ENCODE data around the gene DRD4. TPM values are rescaled to one million over a fixed set of nuclear protein-coding genes. Genes with fewer than 3 reads are reported as not detected.

The DRD4 gene
- total RNA-seq, 4 donors from 2014 or later, result not detected

DNA sequence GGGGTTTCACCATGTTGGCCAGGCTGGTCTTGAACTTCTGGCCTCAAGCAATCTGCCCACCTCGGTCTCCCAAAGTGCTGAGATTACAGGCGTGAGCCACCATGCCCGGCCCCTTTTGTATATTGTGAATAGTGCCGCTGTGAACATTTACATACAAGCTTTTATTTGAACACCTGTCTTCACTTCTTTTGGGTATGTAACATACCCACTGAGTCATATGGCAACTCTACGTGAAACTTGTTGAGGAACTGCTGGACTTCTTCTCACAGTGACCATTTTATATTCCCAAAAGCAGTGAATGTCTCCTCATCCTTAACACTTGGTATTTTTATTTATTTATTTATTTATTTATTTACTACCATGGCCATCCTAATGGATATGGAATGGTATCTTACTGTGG is 6.2 kb upstream of the DRD4 start:
- no peak overlapping the region for H3K4me3 ChIP-seq
- peaks cover 18 to 42% of the 10 kb centered on the region in 2 donors for H3K4me1 ChIP-seq
- H3K27me3 ChIP-seq, result peaks cover 0 to 3% (median 0%) of the 10 kb centered on the region in 3 donors
- no peak for ATAC-seq
- peak overlapping the region; percentile 81 to 93 (median 86) for H3K27ac ChIP-seq
- intact Hi-C loops (cut with DNase I; ENCODE audit: low total_unique reads), result loop anchor here (5.0 kb wide), 1 partner anchor 66 kb away; the partner anchor contains the start of genes DEAF1 and TMEM80
- TF ChIP-seq, protein P1, sequence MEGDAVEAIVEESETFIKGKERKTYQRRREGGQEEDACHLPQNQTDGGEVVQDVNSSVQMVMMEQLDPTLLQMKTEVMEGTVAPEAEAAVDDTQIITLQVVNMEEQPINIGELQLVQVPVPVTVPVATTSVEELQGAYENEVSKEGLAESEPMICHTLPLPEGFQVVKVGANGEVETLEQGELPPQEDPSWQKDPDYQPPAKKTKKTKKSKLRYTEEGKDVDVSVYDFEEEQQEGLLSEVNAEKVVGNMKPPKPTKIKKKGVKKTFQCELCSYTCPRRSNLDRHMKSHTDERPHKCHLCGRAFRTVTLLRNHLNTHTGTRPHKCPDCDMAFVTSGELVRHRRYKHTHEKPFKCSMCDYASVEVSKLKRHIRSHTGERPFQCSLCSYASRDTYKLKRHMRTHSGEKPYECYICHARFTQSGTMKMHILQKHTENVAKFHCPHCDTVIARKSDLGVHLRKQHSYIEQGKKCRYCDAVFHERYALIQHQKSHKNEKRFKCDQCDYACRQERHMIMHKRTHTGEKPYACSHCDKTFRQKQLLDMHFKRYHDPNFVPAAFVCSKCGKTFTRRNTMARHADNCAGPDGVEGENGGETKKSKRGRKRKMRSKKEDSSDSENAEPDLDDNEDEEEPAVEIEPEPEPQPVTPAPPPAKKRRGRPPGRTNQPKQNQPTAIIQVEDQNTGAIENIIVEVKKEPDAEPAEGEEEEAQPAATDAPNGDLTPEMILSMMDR (IDR thresholded peaks at IDR 0.05 in 4 of 5, conservative IDR thresholded peaks at IDR 0.05 in 1 of 5), result no peak
- no peak for TF ChIP-seq POLR2A (IDR thresholded peaks at IDR 0.05)
- in situ Hi-C loops (cut with MboI; ENCODE audit: low sequenced_read_pairs in 4 of 4), result no loop called here
- H3K9me3 ChIP-seq, result no peaks in the 10 kb centered on the region
- DNase-seq, result no peak
- no peaks in the 10 kb centered on the region for H3K36me3 ChIP-seq

DNA sequence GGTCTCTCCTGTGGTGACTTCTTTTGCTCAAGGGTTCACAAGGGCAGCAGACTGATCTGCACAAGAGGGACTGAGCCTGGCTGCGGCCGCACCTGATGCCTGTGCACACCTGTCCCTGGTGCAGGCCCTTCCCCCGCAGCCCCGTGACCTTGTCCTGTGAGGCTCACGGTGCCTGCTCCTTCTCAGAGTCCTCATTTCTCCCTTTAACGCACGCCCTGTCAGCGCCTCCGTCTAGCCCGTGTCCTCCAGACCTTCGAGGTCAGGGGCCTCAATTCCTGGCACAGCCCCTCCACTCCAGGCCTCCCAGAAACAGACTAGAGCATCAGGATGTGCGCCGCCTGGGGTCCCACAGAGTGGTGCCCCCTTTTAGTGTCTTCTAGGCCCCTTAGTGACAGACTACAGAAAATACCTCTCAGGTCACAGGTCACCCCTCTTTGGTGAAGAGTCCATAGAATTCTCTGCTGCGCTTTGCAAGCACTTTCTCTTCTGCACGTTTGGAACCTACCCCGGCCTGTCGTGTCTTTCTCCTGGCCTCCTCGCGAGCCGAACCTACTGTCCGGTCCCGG is 1.0 kb upstream of the DRD4 start:
- peaks cover 21 to 27% (median 25%) of the 10 kb centered on the region in 3 donors for H3K27me3 ChIP-seq
- in situ Hi-C loops (cut with MboI; ENCODE audit: low sequenced_read_pairs in 4 of 4), result no loop called here
- TF ChIP-seq, protein P1 (IDR thresholded peaks at IDR 0.05 in 4 of 5, conservative IDR thresholded peaks at IDR 0.05 in 1 of 5), result no peak
- no peak for TF ChIP-seq POLR2A (IDR thresholded peaks at IDR 0.05)
- DNase-seq (no peak), ATAC-seq (no peak)
- no peak overlapping the region for H3K4me3 ChIP-seq
- no peak overlapping the region for H3K27ac ChIP-seq
- H3K36me3 ChIP-seq, result no peaks in the 10 kb centered on the region
- intact Hi-C loops (cut with DNase I; ENCODE audit: low total_unique reads), result no loop called here
- no peaks in the 10 kb centered on the region for H3K9me3 ChIP-seq
- H3K4me1 ChIP-seq, result peaks cover 6 to 12% of the 10 kb centered on the region in 2 donors

DNA sequence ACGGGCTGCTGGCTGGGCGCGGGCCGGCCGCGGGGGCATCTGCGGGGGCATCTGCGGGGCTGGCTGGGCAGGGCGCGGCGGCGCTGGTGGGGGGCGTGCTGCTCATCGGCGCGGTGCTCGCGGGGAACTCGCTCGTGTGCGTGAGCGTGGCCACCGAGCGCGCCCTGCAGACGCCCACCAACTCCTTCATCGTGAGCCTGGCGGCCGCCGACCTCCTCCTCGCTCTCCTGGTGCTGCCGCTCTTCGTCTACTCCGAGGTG is 194 bp downstream of the DRD4 start:
- intact Hi-C loops (cut with DNase I; ENCODE audit: low total_unique reads), result no loop called here

DNA sequence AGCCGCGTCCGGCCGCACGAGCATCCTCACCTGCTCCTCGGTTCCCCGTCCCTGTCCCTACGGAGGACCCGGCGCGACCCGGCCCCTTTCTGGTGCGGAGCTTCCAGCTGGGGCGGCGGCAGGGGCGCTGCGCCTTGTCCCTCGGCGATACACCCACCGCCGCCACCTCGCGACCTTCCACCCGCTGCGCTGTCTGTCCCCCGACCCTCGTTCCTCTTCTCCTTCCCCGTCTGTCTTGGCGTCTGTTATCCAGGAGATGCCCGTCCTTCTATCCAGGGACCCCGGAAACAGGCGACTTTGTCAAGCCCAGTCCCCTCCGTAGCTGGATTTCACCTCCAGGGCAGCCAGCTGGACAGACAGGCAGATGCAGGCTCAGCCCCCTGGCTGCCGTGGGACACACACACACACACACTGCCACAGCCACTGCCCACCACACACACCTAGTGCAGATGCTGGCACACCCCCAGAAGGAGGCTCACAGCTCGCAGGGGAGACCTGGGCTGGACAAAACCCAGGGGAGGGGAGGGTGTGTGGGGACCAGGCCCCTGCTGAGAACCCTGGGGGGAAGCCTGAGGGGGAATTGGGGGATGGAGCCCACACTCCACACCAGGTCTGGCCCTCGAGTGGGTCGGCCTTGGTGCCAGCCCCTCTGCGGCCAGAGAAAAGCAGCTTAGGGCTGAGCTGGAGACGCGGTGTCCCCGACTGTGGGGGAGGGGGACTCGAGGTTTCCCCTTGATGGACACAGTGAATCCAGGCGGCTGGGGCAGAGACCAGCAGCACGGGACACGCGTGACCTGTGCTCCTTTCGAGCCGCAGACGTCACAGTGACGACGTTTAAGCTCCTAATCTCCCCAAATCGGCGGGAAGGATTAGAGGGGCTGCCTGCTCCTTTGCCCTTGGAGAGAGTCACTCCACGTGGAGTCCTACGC is 788 bp downstream of the DRD4 start:
- H3K4me3 ChIP-seq, result no peak overlapping the region
- no peak for DNase-seq
- TF ChIP-seq, protein P1 (IDR thresholded peaks at IDR 0.05 in 4 of 5, conservative IDR thresholded peaks at IDR 0.05 in 1 of 5), result no peak
- no peak for TF ChIP-seq POLR2A (IDR thresholded peaks at IDR 0.05)
- H3K27me3 ChIP-seq, result peaks cover 21 to 27% (median 25%) of the 10 kb centered on the region in 3 donors
- peaks cover 6 to 7% of the 10 kb centered on the region in 2 donors for H3K4me1 ChIP-seq
- no peaks in the 10 kb centered on the region for H3K9me3 ChIP-seq
- ATAC-seq, result no peak
- in situ Hi-C loops (cut with MboI; ENCODE audit: low sequenced_read_pairs in 4 of 4), result no loop called here
- H3K27ac ChIP-seq, result no peak overlapping the region
- intact Hi-C loops (cut with DNase I; ENCODE audit: low total_unique reads), result no loop called here
- no peaks in the 10 kb centered on the region for H3K36me3 ChIP-seq

More for the DNA sequence above, 194 bp downstream of the DRD4 start:
- no peak overlapping the region for H3K4me3 ChIP-seq
- H3K36me3 ChIP-seq, result no peaks in the 10 kb centered on the region
- peaks cover 6 to 12% of the 10 kb centered on the region in 2 donors for H3K4me1 ChIP-seq
- H3K9me3 ChIP-seq, result no peaks in the 10 kb centered on the region
- TF ChIP-seq POLR2A (IDR thresholded peaks at IDR 0.05), result no peak
- TF ChIP-seq, protein P1 (IDR thresholded peaks at IDR 0.05 in 4 of 5, conservative IDR thresholded peaks at IDR 0.05 in 1 of 5), result no peak
- ATAC-seq (no peak), DNase-seq (no peak)
- in situ Hi-C loops (cut with MboI; ENCODE audit: low sequenced_read_pairs in 4 of 4), result no loop called here
- peaks cover 21 to 27% (median 25%) of the 10 kb centered on the region in 3 donors for H3K27me3 ChIP-seq
- no peak overlapping the region for H3K27ac ChIP-seq
